Skeletal muscle cell (primary cell): ENCODE results near the gene PRSS56.

ENCODE experiments used
- DNase-seq: peaks from one replicate; pipeline ENCODE4 v3.0.0-alpha.2; 2010; ENCODE audit warnings: low read depth
- H3K4me3 ChIP-seq: 2 replicates; pipeline ENCODE4 v1.5.1; 2011; ENCODE audit warnings: low read depth, mild to moderate bottlenecking, control low read depth, low read length, moderate library complexity

PRSS56 gene

GRCh38 chr2:232498452-232498851, 21.7 kb upstream of the PRSS56 start:
- no peak overlapping the region for H3K4me3 ChIP-seq
- DNase-seq, result no peak

- no peak overlapping the region for H3K4me3 ChIP-seq
- no peak for DNase-seq
Measured at GRCh38 chr2:232501331-232501771, 18.8 kb upstream of the PRSS56 start.

GRCh38 chr2:232501794-232502390, 18.3 kb upstream of the PRSS56 start:
- H3K4me3 ChIP-seq, result no peak overlapping the region
- DNase-seq, result no peak

- no peak for DNase-seq
- no peak overlapping the region for H3K4me3 ChIP-seq
Measured at GRCh38 chr2:232502511-232502910, 17.7 kb upstream of the PRSS56 start.

- peak overlapping the region; percentile 13 for H3K4me3 ChIP-seq
- DNase-seq, result no peak
Measured at GRCh38 chr2:232502911-232503808, 17.0 kb upstream of the PRSS56 start.

- H3K4me3 ChIP-seq, result no peak overlapping the region
- no peak for DNase-seq
Measured at GRCh38 chr2:232503809-232504323, 16.3 kb upstream of the PRSS56 start.

GRCh38 chr2:232504438-232504837, 15.8 kb upstream of the PRSS56 start:
- H3K4me3 ChIP-seq, result no peak overlapping the region
- no peak for DNase-seq

- no peak for DNase-seq
- no peak overlapping the region for H3K4me3 ChIP-seq
Measured at GRCh38 chr2:232505856-232506255, 14.3 kb upstream of the PRSS56 start.

- H3K4me3 ChIP-seq, result no peak overlapping the region
- DNase-seq, result no peak
Measured at GRCh38 chr2:232506709-232507108, 13.5 kb upstream of the PRSS56 start.

- DNase-seq, result no peak
- H3K4me3 ChIP-seq, result no peak overlapping the region
Measured at GRCh38 chr2:232508251-232508650, 11.9 kb upstream of the PRSS56 start.

GRCh38 chr2:232511336-232511890, 8.8 kb upstream of the PRSS56 start:
- no peak for DNase-seq
- H3K4me3 ChIP-seq, result no peak overlapping the region

GRCh38 chr2:232512602-232513001, 7.6 kb upstream of the PRSS56 start:
- no peak overlapping the region for H3K4me3 ChIP-seq
- DNase-seq, result no peak

- no peak overlapping the region for H3K4me3 ChIP-seq
- no peak for DNase-seq
Measured at GRCh38 chr2:232513353-232513752, 6.8 kb upstream of the PRSS56 start.

- DNase-seq, result no peak
- H3K4me3 ChIP-seq, result no peak overlapping the region
Measured at GRCh38 chr2:232515639-232516038, 4.5 kb upstream of the PRSS56 start.

GRCh38 chr2:232516551-232516950, 3.6 kb upstream of the PRSS56 start:
- DNase-seq, result no peak
- H3K4me3 ChIP-seq, result no peak overlapping the region

- no peak for DNase-seq
- no peak overlapping the region for H3K4me3 ChIP-seq
Measured at GRCh38 chr2:232518844-232519243, 1.3 kb upstream of the PRSS56 start.

GRCh38 chr2:232520489-232520888, 301 bp downstream of the PRSS56 start:
- no peak for DNase-seq
- no peak overlapping the region for H3K4me3 ChIP-seq

GRCh38 chr2:232521098-232521497, 910 bp downstream of the PRSS56 start:
- no peak for DNase-seq
- no peak overlapping the region for H3K4me3 ChIP-seq

- H3K4me3 ChIP-seq, result peak overlapping the region; percentile 13
- no peak for DNase-seq
Measured at GRCh38 chr2:232521959-232522622, 1.9 kb downstream of the PRSS56 start.
